Urothelium cell line (cell line): ENCODE results near the gene CBX8.
A peak's percentile ranks its signal among the peaks of the same experiment; 100 is the strongest.
"Not testable (repeated sequence)": the region's sequence is repeated elsewhere in the genome, so short reads cannot be mapped to it uniquely, and the experiment has no call there.

Source experiments
- DNase-seq: peaks from one replicate; pipeline ENCODE4 v3.0.0; 2011; ENCODE audit warnings: low spot score, mixed read lengths
- FAIRE-seq: peaks from 2 replicates; lab custom pipeline; 2011; peaks lifted over from hg19 to GRCh38; lab: Jason Lieb, UNC

The CBX8 gene

GRCh38 chr17:79757140-79757745, 39.6 kb downstream of the CBX8 start:
- FAIRE-seq (peak; percentile 90), DNase-seq (no peak)

DNA sequence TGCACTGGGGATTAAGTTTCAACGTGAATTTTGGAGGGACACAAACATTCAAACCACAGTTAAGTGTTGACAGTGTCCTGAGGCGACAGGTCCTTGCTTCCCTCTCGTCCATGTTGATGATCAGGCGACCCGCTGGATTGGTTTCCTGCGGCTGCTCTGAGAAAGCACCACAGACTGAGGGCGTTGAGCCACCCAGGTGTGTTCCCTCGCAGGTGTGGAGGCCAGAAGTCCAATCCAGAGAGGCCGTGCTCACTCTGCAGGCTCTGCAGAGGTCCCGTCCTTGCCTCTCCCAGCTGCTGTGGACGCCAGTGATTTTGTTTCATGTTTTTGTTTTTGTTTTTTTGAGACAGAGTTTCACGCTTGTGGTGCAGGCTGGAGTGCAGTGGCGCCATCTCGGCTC, 41.3 kb downstream of the CBX8 start:
- FAIRE-seq (no peak), DNase-seq (no peak)

- not testable (repeated sequence) for DNase-seq, FAIRE-seq
Measured at GRCh38 chr17:79754903-79755302, 42.0 kb downstream of the CBX8 start.

- DNase-seq: no peak
- FAIRE-seq: no peak
Measured at GRCh38 chr17:79754370-79754769, 42.5 kb downstream of the CBX8 start.

DNA sequence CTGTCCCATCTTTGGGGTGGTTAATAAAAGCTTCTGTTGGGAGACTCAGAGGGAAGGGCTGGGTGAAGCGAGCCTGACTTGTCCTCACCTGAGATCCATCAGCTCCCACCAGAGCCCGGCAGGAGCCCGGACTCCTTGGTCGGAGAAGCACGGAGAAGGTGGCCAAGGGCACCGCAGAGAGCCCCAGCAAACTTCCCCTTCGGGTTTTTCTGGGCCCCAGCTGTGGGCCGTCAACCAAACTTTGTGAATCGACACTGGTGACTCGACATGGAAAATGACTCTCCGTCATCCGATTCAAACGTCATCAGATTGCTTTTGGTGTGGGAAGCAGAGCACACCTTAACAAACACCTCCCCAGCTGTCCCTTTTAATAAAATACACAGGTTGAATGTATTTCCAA, 44.7 kb downstream of the CBX8 start:
- FAIRE-seq: no peak
- no peak for DNase-seq

DNA sequence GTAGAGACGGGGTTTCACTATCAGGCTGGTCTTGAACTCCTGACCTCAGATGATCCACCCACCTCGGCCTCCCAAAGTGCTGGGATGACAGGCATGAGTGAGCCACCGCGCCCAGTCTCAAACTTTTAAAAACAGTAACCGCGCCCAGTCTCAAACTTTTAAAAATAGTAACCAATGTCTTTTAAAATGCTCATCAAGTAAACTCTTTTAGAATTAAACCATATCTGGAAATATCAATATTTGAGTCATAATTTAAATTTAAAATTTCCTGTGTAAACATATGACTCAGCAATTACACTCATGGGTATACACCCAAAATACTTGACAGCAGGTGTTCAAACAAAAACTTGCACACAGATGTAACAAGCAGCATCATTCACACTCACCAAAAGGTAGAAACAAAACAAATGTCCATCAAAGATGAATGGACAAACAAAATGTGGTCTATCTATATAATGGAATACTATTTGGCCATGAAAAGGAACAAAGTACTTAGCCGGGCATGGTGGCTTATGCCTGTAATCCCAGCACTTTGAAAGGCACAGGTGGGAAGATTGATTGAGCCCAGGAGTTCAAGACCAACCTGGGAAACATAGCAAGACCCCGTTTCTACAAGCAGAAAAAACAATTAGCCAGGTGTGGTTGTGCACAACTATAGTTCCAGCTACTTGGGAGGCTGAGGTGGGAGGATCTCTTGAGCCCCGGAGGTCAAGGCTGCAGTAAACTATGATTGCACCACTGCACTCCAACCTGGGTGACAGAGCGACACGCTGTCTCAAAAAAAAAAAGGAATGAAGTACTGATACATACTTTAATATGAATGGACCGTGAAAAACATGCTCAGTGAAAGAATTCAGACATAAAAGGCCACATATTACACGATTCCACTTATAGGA, 46.0 kb downstream of the CBX8 start:
- FAIRE-seq (no peak), DNase-seq (no peak)

DNA sequence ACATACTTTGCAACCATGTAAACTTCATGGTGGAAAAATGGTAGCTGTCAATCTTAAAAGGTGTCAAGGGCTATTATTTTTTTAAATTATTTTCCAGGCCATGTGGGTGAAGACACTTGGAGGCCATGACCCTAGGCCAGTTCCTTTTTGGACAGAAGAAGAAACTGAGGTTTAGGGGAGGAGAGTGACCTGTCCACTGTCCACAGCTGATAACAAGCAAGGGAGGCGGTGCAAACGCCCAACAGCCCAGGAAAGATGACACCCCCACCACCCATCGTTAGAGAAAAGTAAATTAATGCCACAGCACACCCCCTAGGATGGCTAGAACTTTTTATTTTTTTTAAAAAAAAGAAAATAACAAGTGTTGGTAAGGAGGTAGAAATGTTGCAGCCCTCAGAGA, 46.9 kb downstream of the CBX8 start:
- no peak for FAIRE-seq

DNA sequence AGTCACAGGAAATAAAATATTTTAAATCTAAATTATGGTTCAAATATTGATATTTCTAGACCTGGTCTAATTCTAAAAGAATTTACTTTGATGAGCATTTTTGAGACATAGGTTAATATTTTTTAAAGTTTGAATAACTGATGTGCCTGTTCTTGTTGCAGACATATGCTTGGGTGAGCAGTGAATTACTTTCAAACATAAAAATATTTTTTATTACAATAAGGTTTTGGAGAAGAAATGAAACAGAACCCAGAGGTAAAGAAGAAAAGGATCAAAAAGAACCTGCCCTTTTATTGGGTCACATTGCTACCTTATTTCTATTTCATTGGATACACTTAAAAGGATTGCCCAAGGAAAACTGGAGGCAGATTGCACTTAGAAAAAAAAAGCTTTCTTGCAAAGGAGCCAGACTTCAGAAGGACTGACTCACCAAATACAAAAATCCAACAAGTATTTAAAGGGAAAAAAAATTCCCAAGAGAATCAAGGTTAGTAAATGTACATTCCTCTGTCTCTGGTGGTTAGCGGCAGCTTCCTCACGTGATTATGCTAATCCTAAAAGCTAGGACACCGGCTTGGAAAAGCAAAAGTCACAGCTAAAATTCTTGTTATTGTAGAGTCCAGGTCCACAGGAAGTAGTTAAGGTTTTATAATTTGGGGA, 47.6 kb downstream of the CBX8 start:
- DNase-seq: peak; percentile 67
- FAIRE-seq: no peak

More for the DNA sequence above, 46.9 kb downstream of the CBX8 start:
- no peak for DNase-seq

- DNase-seq (no peak), FAIRE-seq (no peak)
Measured at GRCh38 chr17:79748295-79749099, 48.4 kb downstream of the CBX8 start.

- DNase-seq (no peak), FAIRE-seq (peak; percentile 42)
Measured at GRCh38 chr17:79747508-79748294, 49.2 kb downstream of the CBX8 start.

GRCh38 chr17:79746889-79747507, 49.9 kb downstream of the CBX8 start:
- FAIRE-seq: no peak
- DNase-seq: no peak

DNA sequence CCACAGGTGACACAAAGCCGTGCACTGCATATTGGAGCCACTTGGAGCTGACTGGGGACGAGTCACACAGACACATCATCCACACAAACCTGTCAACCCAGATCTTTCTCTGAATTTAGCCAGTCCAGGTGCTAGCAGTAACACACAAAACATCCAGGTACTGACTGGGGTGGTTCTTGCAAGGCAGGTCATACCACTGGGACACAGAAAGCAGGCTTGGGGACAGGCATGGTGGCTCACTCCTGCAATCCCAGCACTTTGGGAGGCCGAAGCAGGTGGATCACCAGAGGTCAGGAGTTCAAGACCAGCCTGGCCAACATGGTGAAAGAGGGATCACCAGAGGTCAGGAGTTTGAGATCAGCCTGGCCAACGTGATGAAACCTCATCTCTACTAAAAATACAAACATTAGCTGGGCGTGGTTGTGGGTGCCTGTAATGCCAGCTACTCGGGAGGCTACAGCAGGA, 51.2 kb downstream of the CBX8 start:
- FAIRE-seq: no peak

DNA sequence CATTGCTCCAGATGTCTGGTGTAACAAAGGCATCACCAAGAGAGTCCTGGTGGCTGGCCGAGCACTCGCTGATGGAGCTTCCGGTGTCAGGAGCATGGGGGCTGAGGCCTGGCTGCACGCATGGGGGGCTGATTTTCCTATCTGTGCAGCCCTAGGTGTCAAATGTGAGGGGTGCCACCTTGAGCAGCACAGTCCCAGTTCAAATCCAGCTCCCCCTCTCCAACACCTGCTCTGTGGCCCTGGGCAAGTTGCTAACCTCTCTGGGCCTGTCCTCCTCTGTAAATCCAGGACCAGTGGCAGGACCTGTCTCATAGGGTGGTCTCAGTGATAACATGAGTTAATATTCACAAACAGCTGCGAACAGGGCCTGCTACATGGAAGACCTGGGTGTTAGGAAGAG, 53.3 kb downstream of the CBX8 start:
- no peak for FAIRE-seq
- no peak for DNase-seq

More for the DNA sequence above, 51.2 kb downstream of the CBX8 start:
- no peak for DNase-seq

GRCh38 chr17:79742951-79743476, 53.9 kb downstream of the CBX8 start:
- DNase-seq (no peak), FAIRE-seq (no peak)

DNA sequence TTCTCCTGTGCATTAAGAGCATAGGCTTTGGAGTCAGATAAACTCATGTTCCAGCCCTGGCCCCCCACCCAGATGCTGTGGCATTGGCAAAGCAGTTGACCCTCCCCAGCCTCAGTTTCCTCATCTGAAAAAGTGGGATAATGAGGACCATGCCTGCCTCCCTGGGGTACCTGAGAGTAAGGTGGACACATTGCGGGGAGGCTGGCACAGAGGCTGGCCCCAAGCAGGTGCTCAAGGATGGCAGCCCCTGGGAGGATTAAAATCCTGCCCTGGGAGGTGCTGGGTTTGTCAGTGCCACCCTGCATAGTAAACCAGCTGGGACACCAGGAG, 54.3 kb downstream of the CBX8 start:
- DNase-seq: no peak
- no peak for FAIRE-seq
